OCI-LY3 (cell line): ENCODE data around the gene SPPL3.
"Not testable (repeated sequence)": the region's sequence is repeated elsewhere in the genome, so short reads cannot be mapped to it uniquely, and the experiment has no call there.

Source experiments
- H2AFZ ChIP-seq: fragments of 200-600, 300-600 bp; shearing (Covaris generic); 2 replicates; pipeline ENCODE4 v1.6.0; 2014; ENCODE audit warnings: antibody characterized with exemption, low read depth, low read length
- H3K27ac ChIP-seq: fragments of 200-600, 300-600 bp; sonication (generic); 2 replicates; pipeline ENCODE4 v1.5.1; 2014; ENCODE audit warnings: mild to moderate bottlenecking, low read length, moderate library complexity, mixed read lengths
- H3K27me3 ChIP-seq: fragments of 200-600, 300-600 bp; sonication (generic); 2 replicates; pipeline ENCODE4 v1.6.1; 2014; ENCODE audit warnings: low read depth, low read length, mixed read lengths
- H3K36me3 ChIP-seq: fragments of 200-600, 300-600 bp; sonication (generic); replicated peaks from 2 replicates; pipeline ENCODE3; 2014; ENCODE audit warnings: low read depth, low read length, mixed read lengths
- H3K4me1 ChIP-seq: fragments of 300-600, 200-600 bp; sonication (generic); 2 replicates; pipeline ENCODE4 v1.6.1; 2014; ENCODE audit warnings: low read length, mixed read lengths
- H3K4me2 ChIP-seq: fragments of 200-600, 300-600 bp; sonication (generic); 2 replicates; pipeline ENCODE4 v1.6.1; 2014; ENCODE audit warnings: low read length, mixed read lengths
- H3K4me3 ChIP-seq: fragments of 300-600, 200-600 bp; sonication (generic); 2 replicates; pipeline ENCODE4 v1.5.1; 2014; ENCODE audit warnings: antibody characterized with exemption, mild to moderate bottlenecking, low read length, moderate library complexity
- H3K79me2 ChIP-seq: fragments of 300-600, 200-600 bp; shearing (Covaris generic); 2 replicates; pipeline ENCODE4 v1.6.1; 2014; ENCODE audit warnings: mild to moderate bottlenecking, low read length, mixed read lengths
- H3K9ac ChIP-seq: fragments of 300-600, 200-600 bp; shearing (Covaris generic); 2 replicates; pipeline ENCODE4 v1.6.0; 2014; ENCODE audit warnings: mild to moderate bottlenecking, low read length, moderate library complexity
- H3K9me3 ChIP-seq: fragments of 200-600, 300-600 bp; shearing (Covaris generic); 2 replicates; pipeline ENCODE4 v1.6.1; 2014; ENCODE audit warnings: low read length, mixed read lengths; ENCODE audit not compliant: insufficient read depth
- H4K20me1 ChIP-seq: fragments of 200-600, 300-600 bp; sonication (generic); 2 replicates; pipeline ENCODE4 v1.6.1; 2016; ENCODE audit warnings: low read length, mixed read lengths; ENCODE audit not compliant: insufficient read depth
- CTCF ChIP-seq: fragments of 200-600, 300-600 bp; sonication (generic); IDR thresholded peaks from 2 replicates; pipeline ENCODE4 v1.5.1; 2014; ENCODE audit warnings: antibody characterized with exemption, low read length, low read depth
- EZH2phosphoT487 ChIP-seq: fragments of 200-600 bp; shearing (Covaris generic); IDR thresholded peaks from 2 replicates; pipeline ENCODE4 v1.6.1; 2018; ENCODE audit warnings: antibody characterized with exemption, mixed run types, low read depth

SPPL3 gene

GRCh38 chr12:120904197-120904773, at the start of gene SPPL3:
Gene SPPL3, minus strand, starts transcription at chr12:120904358. Its CDS starts 491 bp downstream, at chr12:120903867.
- H2AFZ ChIP-seq: peak within 1 kb of the TSS; percentile 19; the same call in 1 of the 2 replicates
- peak within 1 kb of the TSS; percentile 55 for H3K27ac ChIP-seq
- no peaks in the 10 kb centered on the region for H3K27me3 ChIP-seq
- peak within 1 kb of the TSS; percentile 98 for H3K4me3 ChIP-seq
- peaks cover 24% of the 10 kb centered on the region for H4K20me1 ChIP-seq
- H3K79me2 ChIP-seq: peaks cover 47% of the 10 kb centered on the region
- H3K4me1 ChIP-seq: peaks cover 19% of the 10 kb centered on the region
- H3K9ac ChIP-seq: peak within 1 kb of the TSS; percentile 91
- H3K9me3 ChIP-seq: no peaks in the 10 kb centered on the region
- H3K36me3 ChIP-seq: peaks cover 9% of the 10 kb centered on the region
- TF ChIP-seq EZH2phosphoT487 (no peak), CTCF (no peak)
- peak within 1 kb of the TSS; percentile 98 for H3K4me2 ChIP-seq

GRCh38 chr12:120950807-120951206, 46.6 kb upstream of the SPPL3 start:
- H3K9me3 ChIP-seq: no peaks in the 10 kb centered on the region
- H3K79me2 ChIP-seq: no peaks in the 10 kb centered on the region
- no peaks in the 10 kb centered on the region for H4K20me1 ChIP-seq
- H3K4me2 ChIP-seq: no peak overlapping the region
- H3K27ac ChIP-seq: no peak overlapping the region
- no peak overlapping the region for H3K4me3 ChIP-seq
- H3K27me3 ChIP-seq: no peaks in the 10 kb centered on the region
- H3K4me1 ChIP-seq: no peaks in the 10 kb centered on the region
- H3K9ac ChIP-seq: no peak overlapping the region
- H2AFZ ChIP-seq: no peak overlapping the region
- H3K36me3 ChIP-seq: no peaks in the 10 kb centered on the region
- no peak for TF ChIP-seq CTCF
- no peak for TF ChIP-seq EZH2phosphoT487

- H3K27ac ChIP-seq, H3K4me2 ChIP-seq, H3K79me2 ChIP-seq, H3K4me1 ChIP-seq, H2AFZ ChIP-seq, H3K4me3 ChIP-seq, H3K36me3 ChIP-seq, H3K9ac ChIP-seq, H3K9me3 ChIP-seq, H3K27me3 ChIP-seq, H4K20me1 ChIP-seq: not testable (repeated sequence)
Measured at GRCh38 chr12:120950260-120950799, 46.2 kb upstream of the SPPL3 start.

- not testable (repeated sequence) for H3K79me2 ChIP-seq, H3K4me2 ChIP-seq, H3K4me3 ChIP-seq, H3K27me3 ChIP-seq, H3K27ac ChIP-seq, H3K9ac ChIP-seq, H3K36me3 ChIP-seq, H4K20me1 ChIP-seq, H3K9me3 ChIP-seq, H2AFZ ChIP-seq
- H3K4me1 ChIP-seq: peaks cover 12% of the 10 kb centered on the region
Measured at GRCh38 chr12:120945516-120945915, 41.4 kb upstream of the SPPL3 start.

- TF ChIP-seq EZH2phosphoT487: no peak
- TF ChIP-seq CTCF: peak; percentile 67
- Histone ChIP-seq H3K27me3 (peaks cover 11% of the 10 kb centered on the region), H3K4me3 (no peak overlapping the region), H3K9me3 (no peaks in the 10 kb centered on the region), H3K27ac (no peak overlapping the region), H4K20me1 (no peaks in the 10 kb centered on the region), H3K9ac (no peak overlapping the region), H3K4me2 (peak overlapping the region; percentile 64), H3K36me3 (no peaks in the 10 kb centered on the region), H3K79me2 (no peaks in the 10 kb centered on the region), H3K4me1 (peaks cover 15% of the 10 kb centered on the region), H2AFZ (peak overlapping the region; percentile 81; the same call in 1 of the 2 replicates)
Measured at GRCh38 chr12:120944645-120945217, 40.6 kb upstream of the SPPL3 start.
